Smooth muscle cell (in vitro differentiated cells): ENCODE measurements around the gene VSIR. TPM values are rescaled to one million over a fixed set of nuclear protein-coding genes. Genes with fewer than 3 reads are reported as not detected.

Source experiments
- DNase-seq: peaks from one replicate; lab custom pipeline; 2025; ENCODE audit not compliant: unreplicated experiment; lab: John Stamatoyannopoulos, UW
- H2AFZ ChIP-seq: fragments of 200-600 bp; sonication (generic); 2 replicates; pipeline ENCODE4 v1.6.0; 2016; ENCODE audit warnings: antibody characterized with exemption, low read depth, mild to moderate bottlenecking
- H3F3A ChIP-seq: fragments of 200-600 bp; sonication (generic); 2 replicates; pipeline ENCODE4 v1.6.0; 2017; ENCODE audit warnings: antibody characterized with exemption, low read depth
- H3K27ac ChIP-seq: fragments of 200-600 bp; sonication (generic); 2 replicates; pipeline ENCODE4 v1.5.1; 2016; ENCODE audit warnings: low read depth, mild to moderate bottlenecking
- H3K27me3 ChIP-seq: fragments of 200-600 bp; sonication (generic); 2 replicates; pipeline ENCODE4 v1.6.1; 2016; ENCODE audit warnings: low read depth, mild to moderate bottlenecking
- H3K36me3 ChIP-seq: fragments of 200-600 bp; sonication (generic); 2 replicates; pipeline ENCODE4 v1.5.1; 2016; ENCODE audit warnings: low read depth
- H3K4me1 ChIP-seq: fragments of 200-600 bp; sonication (generic); 2 replicates; pipeline ENCODE4 v1.5.1; 2016; ENCODE audit warnings: low read depth
- H3K4me2 ChIP-seq: fragments of 200-600 bp; sonication (generic); 2 replicates; pipeline ENCODE4 v1.6.0; 2016; ENCODE audit warnings: mild to moderate bottlenecking
- H3K4me3 ChIP-seq: fragments of 200-600 bp; sonication (generic); 2 replicates; pipeline ENCODE4 v1.5.1; 2016; ENCODE audit warnings: mild to moderate bottlenecking
- H3K79me2 ChIP-seq: fragments of 200-600 bp; sonication (generic); 2 replicates; pipeline ENCODE4 v1.6.0; 2016; ENCODE audit warnings: low read depth, mild to moderate bottlenecking
- H3K9ac ChIP-seq: fragments of 200-600 bp; sonication (generic); 2 replicates; pipeline ENCODE4 v1.6.0; 2016; ENCODE audit warnings: low read depth
- H3K9me3 ChIP-seq: fragments of 200-600 bp; sonication (generic); replicated peaks from 2 replicates; pipeline ENCODE4 v1.5.1; 2016; ENCODE audit warnings: low read depth
- H4K20me1 ChIP-seq: fragments of 200-600 bp; sonication (generic); 2 replicates; pipeline ENCODE4 v1.6.0; 2016; ENCODE audit warnings: low read depth
- WGBS: methylation state at CpG from one replicate; pipeline ENCODE4 v1.1.7; 2016; ENCODE audit warnings: low lambda C conversion rate; 5-methylcytosine and 5-hydroxymethylcytosine counted together
- polyA plus RNA-seq: library from polyadenylated mRNA; unstranded; fragments of >200 nt; fragmentation: Nextera tagmentation; extraction: Ambion mirVana; gene quantifications from 2 replicates; pipeline ENCODE4 v1.2.1, GENCODE V29; 2016
- total RNA-seq: library from RNA; depleted of rRNA; stranded (reverse); fragments of >200 nt; gene quantifications from 2 replicates; pipeline ENCODE4 v1.2.3, GENCODE V29; 2014
- TF ChIP-seq, protein P1 (sequence below): fragments of 200-600 bp; sonication (generic); IDR thresholded peaks from 2 replicates; pipeline ENCODE4 v1.5.1; 2017; ENCODE audit warnings: borderline replicate concordance, mild to moderate bottlenecking, antibody characterized with exemption; ENCODE audit not compliant: insufficient read depth, poor library complexity, severe bottlenecking

The VSIR gene
- total and polyA plus RNA-seq, 2 experiments from 2014 or later = 3.6 TPM

DNA sequence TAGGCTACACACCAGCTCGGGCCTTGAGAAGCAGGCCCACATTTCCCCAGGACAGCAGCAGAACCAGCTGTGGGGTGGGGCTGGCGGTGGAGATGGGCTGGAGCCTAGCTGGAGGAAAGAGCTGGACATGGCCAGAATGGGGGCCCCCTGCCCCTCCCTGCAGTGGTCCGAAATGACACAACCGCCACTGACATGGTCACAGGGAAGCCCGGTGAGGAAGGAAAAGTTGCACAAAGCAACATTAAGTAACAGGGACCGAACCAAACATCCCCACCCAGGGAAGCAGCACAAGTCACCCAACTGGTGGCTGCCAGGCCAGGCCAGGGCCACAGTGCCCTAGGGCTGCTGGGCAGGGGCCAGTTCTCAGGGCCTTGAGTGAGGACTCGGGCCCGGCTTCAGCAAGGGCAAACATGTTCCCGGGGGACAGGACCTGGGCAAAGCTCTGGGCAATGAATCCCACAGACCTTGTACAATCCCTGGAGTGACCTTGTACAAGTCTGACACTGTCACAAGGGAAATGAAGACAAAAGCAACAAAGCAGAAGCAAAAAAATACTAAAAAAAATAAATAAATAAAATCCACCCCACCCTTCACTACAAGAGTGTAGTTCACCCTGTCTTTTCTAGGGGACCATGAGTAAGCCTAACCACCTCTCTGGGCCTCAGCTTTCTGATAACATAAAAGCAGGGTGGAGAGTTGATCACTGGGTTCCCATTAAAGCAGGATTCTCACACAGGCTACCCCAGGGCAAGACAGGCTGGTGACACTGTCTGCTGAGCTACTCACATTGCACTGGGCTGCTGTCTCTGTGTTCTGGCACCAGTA, 44.7 kb upstream of the VSIR start:
- Histone ChIP-seq H4K20me1 (peaks cover 36% of the 10 kb centered on the region), H3K9me3 (no peaks in the 10 kb centered on the region), H3K4me2 (no peak overlapping the region), H3K36me3 (peaks cover 6% of the 10 kb centered on the region), H2AFZ (no peak overlapping the region), H3K79me2 (no peaks in the 10 kb centered on the region), H3K4me1 (no peaks in the 10 kb centered on the region), H3K27ac (no peak overlapping the region), H3K9ac (no peak overlapping the region), H3K27me3 (no peaks in the 10 kb centered on the region), H3K4me3 (no peak overlapping the region), H3F3A (no peaks in the 10 kb centered on the region)
- TF ChIP-seq, protein P1, sequence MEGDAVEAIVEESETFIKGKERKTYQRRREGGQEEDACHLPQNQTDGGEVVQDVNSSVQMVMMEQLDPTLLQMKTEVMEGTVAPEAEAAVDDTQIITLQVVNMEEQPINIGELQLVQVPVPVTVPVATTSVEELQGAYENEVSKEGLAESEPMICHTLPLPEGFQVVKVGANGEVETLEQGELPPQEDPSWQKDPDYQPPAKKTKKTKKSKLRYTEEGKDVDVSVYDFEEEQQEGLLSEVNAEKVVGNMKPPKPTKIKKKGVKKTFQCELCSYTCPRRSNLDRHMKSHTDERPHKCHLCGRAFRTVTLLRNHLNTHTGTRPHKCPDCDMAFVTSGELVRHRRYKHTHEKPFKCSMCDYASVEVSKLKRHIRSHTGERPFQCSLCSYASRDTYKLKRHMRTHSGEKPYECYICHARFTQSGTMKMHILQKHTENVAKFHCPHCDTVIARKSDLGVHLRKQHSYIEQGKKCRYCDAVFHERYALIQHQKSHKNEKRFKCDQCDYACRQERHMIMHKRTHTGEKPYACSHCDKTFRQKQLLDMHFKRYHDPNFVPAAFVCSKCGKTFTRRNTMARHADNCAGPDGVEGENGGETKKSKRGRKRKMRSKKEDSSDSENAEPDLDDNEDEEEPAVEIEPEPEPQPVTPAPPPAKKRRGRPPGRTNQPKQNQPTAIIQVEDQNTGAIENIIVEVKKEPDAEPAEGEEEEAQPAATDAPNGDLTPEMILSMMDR = no peak
- 96% methylated on average over 9 of the region's 9 CpGs for WGBS
- no peak for DNase-seq

DNA sequence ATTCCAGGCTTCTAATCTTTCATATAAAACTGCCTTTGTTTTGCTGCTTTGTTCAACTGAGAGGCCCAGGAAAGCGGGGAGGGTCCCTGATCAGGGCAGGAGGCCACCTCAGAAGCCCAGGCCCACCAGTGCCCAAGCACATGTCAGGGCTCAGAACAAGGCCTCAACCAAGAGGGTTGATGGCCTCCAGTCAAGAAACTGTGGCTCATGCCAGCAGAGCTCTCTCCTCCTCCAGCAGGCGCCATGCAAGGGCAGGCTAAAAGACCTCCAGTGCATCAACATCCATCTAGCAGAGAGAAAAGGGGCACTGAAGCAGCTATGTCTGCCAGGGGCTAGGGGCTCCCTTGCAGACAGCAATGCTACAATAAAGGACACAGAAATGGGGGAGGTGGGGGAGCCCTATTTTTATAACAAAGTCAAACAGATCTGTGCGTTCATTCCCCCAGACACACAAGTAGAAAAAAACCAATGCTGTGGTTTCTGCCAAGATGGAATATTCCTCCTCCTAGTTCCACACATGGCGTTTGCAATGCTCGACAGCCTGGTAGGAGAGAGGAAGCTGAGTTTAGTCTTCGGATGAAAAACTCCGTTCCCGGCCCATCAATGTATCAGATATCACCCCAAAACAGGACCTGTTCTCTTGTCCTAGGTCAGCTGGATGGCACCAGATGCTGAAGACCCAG, 43.8 kb upstream of the VSIR start:
- Histone ChIP-seq H3K9ac (no peak overlapping the region), H3K4me3 (no peak overlapping the region), H3K27me3 (no peaks in the 10 kb centered on the region), H3K9me3 (no peaks in the 10 kb centered on the region), H2AFZ (no peak overlapping the region), H3F3A (no peaks in the 10 kb centered on the region), H3K27ac (no peak overlapping the region), H3K79me2 (no peaks in the 10 kb centered on the region), H3K4me1 (no peaks in the 10 kb centered on the region), H3K4me2 (no peak overlapping the region), H3K36me3 (peaks cover 6% of the 10 kb centered on the region), H4K20me1 (peaks cover 28% of the 10 kb centered on the region)
- TF ChIP-seq, protein P1 = no peak
- 99% methylated on average over 8 of the region's 8 CpGs for WGBS
- no peak for DNase-seq

DNA sequence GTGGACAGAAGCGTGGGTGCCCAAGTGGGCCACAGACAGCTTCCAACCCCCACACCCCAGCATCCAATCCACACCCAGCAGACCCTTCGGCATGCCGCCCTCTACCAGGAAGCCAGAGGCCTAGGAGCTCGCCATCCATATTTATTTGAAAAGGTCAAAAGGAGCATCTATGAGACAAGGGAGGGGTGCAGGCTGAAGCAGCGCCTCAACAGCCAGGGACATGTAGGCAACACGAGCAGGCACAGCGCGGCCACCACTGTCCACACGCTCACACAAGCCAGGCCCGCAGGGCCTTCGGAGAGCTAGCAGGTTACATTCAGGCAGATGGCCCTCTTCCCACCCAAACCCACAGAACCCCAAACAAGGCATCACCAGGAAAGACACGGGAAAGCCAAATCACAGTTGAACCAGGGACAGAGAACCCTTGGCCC, 43.1 kb upstream of the VSIR start:
- TF ChIP-seq, protein P1 = no peak
- Histone ChIP-seq H3K9ac (no peak overlapping the region), H3F3A (no peaks in the 10 kb centered on the region), H3K4me2 (no peak overlapping the region), H3K27me3 (no peaks in the 10 kb centered on the region), H3K4me1 (no peaks in the 10 kb centered on the region), H4K20me1 (peaks cover 21% of the 10 kb centered on the region), H2AFZ (no peak overlapping the region), H3K27ac (no peak overlapping the region), H3K79me2 (no peaks in the 10 kb centered on the region), H3K4me3 (no peak overlapping the region), H3K9me3 (no peaks in the 10 kb centered on the region), H3K36me3 (peaks cover 6% of the 10 kb centered on the region)
- no peak for DNase-seq
- WGBS = 96% methylated on average over 12 of the region's 12 CpGs
